DLD1 (cell line): ENCODE results near the gene IL4R.
"Not testable (repeated sequence)": the region's sequence is repeated elsewhere in the genome, so short reads cannot be mapped to it uniquely, and the experiment has no call there.

ENCODE experiments used
- in situ Hi-C: cut with HindIII; loops from 2 replicates; pipeline ENCODE4 v1.10.0; 2017; ENCODE audit warnings: low sequenced_read_pairs

The IL4R gene

GRCh38 chr16:27398894-27399853, 85.4 kb downstream of the IL4R start:
- in situ Hi-C loops = no loop called here

GRCh38 chr16:27399969-27400368, 86.2 kb downstream of the IL4R start:
- in situ Hi-C loops = no loop called here

- in situ Hi-C loops = no loop called here
Measured at GRCh38 chr16:27400751-27401620, 87.2 kb downstream of the IL4R start.

- in situ Hi-C loops = no loop called here
Measured at GRCh38 chr16:27401768-27402568, 88.2 kb downstream of the IL4R start, which contains the start of gene IL21R. Gene IL21R (plus strand): TSS chr16:27402174. CDS start chr16:27430072, 27,898 bp downstream.

GRCh38 chr16:27402569-27402963, 88.8 kb downstream of the IL4R start:
- in situ Hi-C loops = no loop called here

DNA sequence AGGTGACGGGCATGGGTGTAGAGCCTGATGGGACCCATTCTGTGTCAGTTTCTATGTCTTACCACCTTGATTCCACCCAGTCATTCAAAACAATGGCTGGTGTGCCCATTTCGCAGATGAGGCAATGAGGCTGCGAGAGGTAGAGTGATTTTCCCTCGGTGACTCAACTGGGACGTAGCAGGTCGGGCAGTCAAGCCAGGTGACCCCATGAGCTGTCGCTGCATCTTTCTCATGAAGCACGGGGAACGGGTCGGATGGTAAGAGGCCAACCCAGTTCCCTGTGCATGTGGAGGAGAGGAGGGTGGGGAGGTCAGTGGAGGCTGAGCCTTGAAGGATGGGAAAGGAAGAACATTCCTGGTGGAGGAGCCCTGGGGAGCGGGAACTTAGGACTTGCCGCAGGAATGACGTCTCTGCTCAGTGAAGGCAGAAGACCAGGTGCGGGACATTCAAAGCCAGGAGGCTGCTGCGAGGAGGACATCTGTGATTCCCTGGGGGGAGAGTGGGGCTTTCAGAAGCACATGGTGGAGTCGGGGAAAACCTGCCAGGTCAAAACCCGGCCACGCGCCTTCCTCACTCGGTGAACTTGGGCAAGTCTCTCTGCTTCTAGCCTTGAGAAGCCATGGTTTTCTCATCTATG, 89.3 kb downstream of the IL4R start:
- in situ Hi-C loops = no loop called here

GRCh38 chr16:27403601-27403992, 89.8 kb downstream of the IL4R start:
- in situ Hi-C loops = no loop called here

- in situ Hi-C loops = no loop called here
Measured at GRCh38 chr16:27404163-27404823, 90.5 kb downstream of the IL4R start.

- in situ Hi-C loops = no loop called here
Measured at GRCh38 chr16:27405546-27406451, 92.0 kb downstream of the IL4R start.

DNA sequence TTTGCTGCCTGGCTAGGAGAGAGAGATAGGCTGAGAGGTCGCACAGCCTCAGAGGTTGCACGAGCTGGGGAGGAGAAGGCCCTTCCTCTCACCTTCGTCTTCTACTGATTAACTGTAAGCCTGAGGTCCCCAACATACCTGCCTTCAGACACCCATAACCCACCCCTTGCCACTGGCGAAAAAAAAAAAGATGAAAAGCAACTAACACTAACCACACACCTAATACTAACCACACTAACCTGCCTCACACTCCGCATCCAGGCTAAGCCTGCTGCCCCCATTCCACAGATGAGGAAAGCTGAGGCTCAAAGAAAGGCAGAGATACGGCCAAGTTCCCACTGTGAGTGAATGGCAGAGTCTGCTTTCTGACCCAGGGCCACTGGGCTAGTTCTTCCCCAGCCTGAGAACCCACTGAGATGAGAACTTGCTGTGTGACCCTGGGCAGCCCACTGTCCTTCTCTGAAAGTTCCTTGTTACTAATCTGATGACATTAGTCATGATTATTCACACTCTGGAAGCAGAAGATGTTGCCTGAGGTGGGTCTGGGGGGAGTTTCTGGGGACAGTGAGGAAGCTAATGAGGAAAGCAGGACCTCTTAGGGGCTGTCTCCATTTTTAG, 92.8 kb downstream of the IL4R start:
- in situ Hi-C loops = no loop called here

GRCh38 chr16:27407133-27407532, 93.4 kb downstream of the IL4R start:
- in situ Hi-C loops = no loop called here

GRCh38 chr16:27408012-27408601, 94.3 kb downstream of the IL4R start:
- in situ Hi-C loops = no loop called here

- in situ Hi-C loops = no loop called here
Measured at GRCh38 chr16:27408602-27409031, 94.8 kb downstream of the IL4R start.

DNA sequence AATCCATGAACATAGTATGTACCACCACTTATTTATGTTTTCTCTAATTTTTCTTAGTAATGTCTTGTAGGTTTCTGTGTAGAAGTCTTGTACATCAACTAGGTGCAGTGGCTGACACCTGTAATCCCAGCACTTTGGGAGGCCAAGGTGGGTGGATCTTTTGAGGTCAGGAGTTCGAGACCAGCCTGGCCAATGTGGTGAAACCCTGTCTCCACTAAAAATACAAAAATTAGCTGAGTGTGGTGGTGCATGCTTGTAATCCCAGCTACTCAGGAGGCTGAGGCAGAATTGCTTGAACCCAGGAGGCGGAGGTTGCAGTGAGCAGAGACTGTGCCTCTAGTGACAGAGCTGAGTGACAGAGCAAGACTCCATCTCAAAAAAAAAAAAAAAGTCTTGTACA, 96.2 kb downstream of the IL4R start:
- in situ Hi-C loops = not testable (repeated sequence)

GRCh38 chr16:27410761-27411160, 97.0 kb downstream of the IL4R start:
- in situ Hi-C loops = no loop called here

GRCh38 chr16:27413956-27414355, 100.2 kb downstream of the IL4R start:
- in situ Hi-C loops = no loop called here
